H1 (cell line): ENCODE data around the gene MAP3K3. TPM values are rescaled to one million over a fixed set of nuclear protein-coding genes. Genes with fewer than 3 reads are reported as not detected.

Source experiments
- ASH2L ChIP-seq: fragments of 200-600, 300-600 bp; sonication (generic); IDR thresholded peaks from one replicate; pipeline ENCODE4 v1.7.1; 2017; ENCODE audit warnings: low read length
- CEBPB ChIP-seq: IDR thresholded peaks from 2 replicates; pipeline ENCODE4 v1.6.1; 2012; ENCODE audit warnings: low read depth, low read length
- CHD2 ChIP-seq: IDR thresholded peaks from 2 replicates; pipeline ENCODE4 v1.6.1; 2012; ENCODE audit warnings: low read length, improper control_type of control experiment
- GABPA ChIP-seq: IDR thresholded peaks from 2 replicates; pipeline ENCODE4 v1.6.1; 2011; ENCODE audit warnings: mild to moderate bottlenecking, low read length, moderate library complexity, borderline replicate concordance; ENCODE audit not compliant: insufficient read depth
- JUND ChIP-seq: IDR thresholded peaks from 2 replicates; pipeline ENCODE4 v1.6.1; 2011; ENCODE audit warnings: mild to moderate bottlenecking, improper control_type of control experiment, low read length
- KDM1A ChIP-seq: fragments of 200-600, 300-600 bp; sonication (generic); IDR thresholded peaks from 2 replicates; pipeline ENCODE4 v1.7.1; 2016; ENCODE audit warnings: mild to moderate bottlenecking, low read length, borderline replicate concordance
- KDM4A ChIP-seq: IDR thresholded peaks from one replicate; pipeline ENCODE4 v1.7.1; 2012; ENCODE audit warnings: low read depth, mild to moderate bottlenecking, moderate library complexity, low read length, inconsistent platforms; ENCODE audit not compliant: severe bottlenecking
- KDM5A ChIP-seq: fragments of 200-600 bp; IDR thresholded peaks from 2 replicates; pipeline ENCODE4 v1.7.1; 2012; ENCODE audit warnings: mild to moderate bottlenecking, low read length, inconsistent platforms, mixed read lengths
- MAFK ChIP-seq: IDR thresholded peaks from 2 replicates; pipeline ENCODE4 v1.6.1; 2012; ENCODE audit warnings: low read depth, mild to moderate bottlenecking, improper control_type of control experiment, low read length
- NANOG ChIP-seq: IDR thresholded peaks from 2 replicates; pipeline ENCODE4 v1.6.1; 2011; ENCODE audit warnings: low read length, low read depth, mild to moderate bottlenecking, inconsistent platforms; ENCODE audit not compliant: insufficient read depth, poor library complexity, severe bottlenecking
- RBBP5 ChIP-seq: IDR thresholded peaks from 2 replicates; pipeline ENCODE4 v1.7.1; 2012; ENCODE audit warnings: low read depth, mild to moderate bottlenecking, inconsistent platforms, low read length, moderate library complexity, borderline replicate concordance
- RFX5 ChIP-seq: IDR thresholded peaks from 2 replicates; pipeline ENCODE4 v1.6.1; 2011; ENCODE audit warnings: low read depth, low read length, improper control_type of control experiment, borderline replicate concordance
- SAP30 ChIP-seq: fragments of 300-600 bp; sonication (generic); IDR thresholded peaks from 2 replicates; pipeline ENCODE4 v1.7.1; 2012; ENCODE audit warnings: low read length, moderate library complexity, mild to moderate bottlenecking, inconsistent platforms; ENCODE audit not compliant: insufficient read depth, insufficient replicate concordance
- TAF7 ChIP-seq: optimal IDR thresholded peaks from 2 replicates; pipeline ENCODE3; 2011; ENCODE audit warnings: low read depth, mild to moderate bottlenecking, inconsistent platforms, low read length, moderate library complexity, borderline replicate concordance
- TCF12 ChIP-seq: IDR thresholded peaks from 2 replicates; pipeline ENCODE4 v1.6.1; 2011; ENCODE audit warnings: low read depth, mild to moderate bottlenecking, low read length
- TEAD4 ChIP-seq: IDR thresholded peaks from 2 replicates; pipeline ENCODE4 v1.6.1; 2012; ENCODE audit warnings: low read depth, low read length, inconsistent platforms, mixed read lengths
- polyA plus RNA-seq, 7 experiments: library from polyadenylated mRNA; depleted of rRNA in 3 of 7; stranded (reverse) in 5 of 7; unstranded in 2 of 7; fragments of >200 nt in 5 of 7; fragments of 200-250 nt in 2 of 7; gene quantifications; 1 replicate in 5 of 7; 2 replicates in 1 of 7; 4 replicates in 1 of 7; pipeline versions ENCODE4 v1.2.1 to v1.2.3, GENCODE V29; 2011 to 2013; ENCODE audit warnings: missing spikeins in 2 of 7, mixed read lengths in 2 of 7
- total RNA-seq: library from RNA; stranded (reverse); fragmentation: NEBNext Ultra II Directional; extraction: Animal tissue kit (Norgen Biotek cat#: 25700); gene quantifications from 2 replicates; pipeline ENCODE4 v1.2.1, GENCODE V29; 2021
- TF ChIP-seq, protein P1 (sequence below), 3 experiments: IDR thresholded peaks; 1 replicate in 2 of 3; 2 replicates in 1 of 3; pipeline versions ENCODE4 v1.5.1 to v1.6.1; 2011; ENCODE audit warnings: low read length in 3 of 3, mild to moderate bottlenecking in 3 of 3, inconsistent platforms in 2 of 3, low read depth in 1 of 3, moderate library complexity in 1 of 3; ENCODE audit not compliant: insufficient read depth in 1 of 3; ENCODE audit errors: control extremely low read depth in 1 of 3
- TF ChIP-seq, protein P2 (sequence below): IDR thresholded peaks from 2 replicates; pipeline ENCODE4 v1.6.1; 2012; ENCODE audit warnings: inconsistent platforms
- TF ChIP-seq, protein P3 (sequence below): IDR thresholded peaks from 2 replicates; pipeline ENCODE4 v1.6.1; 2011; ENCODE audit warnings: low read depth, mild to moderate bottlenecking, low read length; ENCODE audit not compliant: insufficient read depth

MAP3K3 gene
- total and polyA plus RNA-seq, 2 of the 8 experiments (the other 6 are each of a cell fraction or from before 2014, with no cell fraction given): 10.3 to 21.0 TPM

DNA sequence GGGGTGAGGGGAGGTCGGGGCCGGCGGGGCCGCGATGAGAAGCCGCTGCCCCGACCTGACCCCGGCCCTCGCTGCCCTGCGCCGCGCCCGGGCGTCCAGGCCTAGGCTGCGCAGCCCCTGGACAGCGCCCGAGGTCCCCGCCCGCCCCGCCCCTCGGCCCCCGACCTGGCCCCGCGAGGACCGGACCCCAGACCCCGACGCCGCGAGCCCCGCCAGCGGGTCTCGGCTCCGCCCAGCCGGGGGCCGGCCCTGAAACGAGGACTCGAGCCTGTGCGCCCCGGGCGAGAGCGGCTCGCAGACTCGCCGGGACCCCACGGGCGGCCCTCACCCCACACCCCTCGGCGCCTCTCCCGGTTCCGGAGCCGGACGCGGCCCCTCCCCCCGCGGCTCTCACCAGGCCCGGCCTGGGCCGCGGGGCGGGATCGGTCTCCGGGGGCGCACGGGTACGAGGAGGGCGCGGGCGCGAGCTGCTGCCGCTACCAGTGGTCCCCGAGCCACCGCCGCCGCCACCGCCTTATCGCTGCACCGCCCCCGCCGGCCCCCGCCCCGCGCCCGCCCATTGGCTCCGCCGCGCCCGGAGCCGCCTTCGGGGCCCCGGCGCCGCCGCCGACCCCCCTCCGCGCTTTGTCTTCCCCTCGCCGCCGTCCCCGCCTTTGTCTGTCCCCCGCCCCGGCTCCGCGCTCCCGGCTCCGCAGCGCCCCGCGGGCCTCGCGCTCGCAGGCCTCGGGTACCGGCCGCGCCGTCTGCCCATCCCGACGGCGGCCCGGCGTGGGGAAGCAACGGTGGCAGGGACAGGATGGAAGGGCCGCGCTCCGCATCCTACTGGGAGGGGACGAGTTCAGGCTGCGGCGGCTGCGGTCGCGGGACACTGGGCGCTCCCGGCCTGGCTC is 77.7 kb downstream of the MAP3K3 start, which contains the start of gene LIMD2 (continued):
- no peak for TF ChIP-seq SAP30
- TF ChIP-seq, protein P1, sequence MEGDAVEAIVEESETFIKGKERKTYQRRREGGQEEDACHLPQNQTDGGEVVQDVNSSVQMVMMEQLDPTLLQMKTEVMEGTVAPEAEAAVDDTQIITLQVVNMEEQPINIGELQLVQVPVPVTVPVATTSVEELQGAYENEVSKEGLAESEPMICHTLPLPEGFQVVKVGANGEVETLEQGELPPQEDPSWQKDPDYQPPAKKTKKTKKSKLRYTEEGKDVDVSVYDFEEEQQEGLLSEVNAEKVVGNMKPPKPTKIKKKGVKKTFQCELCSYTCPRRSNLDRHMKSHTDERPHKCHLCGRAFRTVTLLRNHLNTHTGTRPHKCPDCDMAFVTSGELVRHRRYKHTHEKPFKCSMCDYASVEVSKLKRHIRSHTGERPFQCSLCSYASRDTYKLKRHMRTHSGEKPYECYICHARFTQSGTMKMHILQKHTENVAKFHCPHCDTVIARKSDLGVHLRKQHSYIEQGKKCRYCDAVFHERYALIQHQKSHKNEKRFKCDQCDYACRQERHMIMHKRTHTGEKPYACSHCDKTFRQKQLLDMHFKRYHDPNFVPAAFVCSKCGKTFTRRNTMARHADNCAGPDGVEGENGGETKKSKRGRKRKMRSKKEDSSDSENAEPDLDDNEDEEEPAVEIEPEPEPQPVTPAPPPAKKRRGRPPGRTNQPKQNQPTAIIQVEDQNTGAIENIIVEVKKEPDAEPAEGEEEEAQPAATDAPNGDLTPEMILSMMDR (IDR thresholded peaks at IDR 0.05; ENCODE audit: control extremely low read depth in 1 of 3, insufficient read depth in 1 of 3, low read depth in 1 of 3, low read length in 3 of 3): no peak
- no peak for TF ChIP-seq TAF7
- peak; percentile 83 for TF ChIP-seq KDM4A
- TF ChIP-seq, protein P2, sequence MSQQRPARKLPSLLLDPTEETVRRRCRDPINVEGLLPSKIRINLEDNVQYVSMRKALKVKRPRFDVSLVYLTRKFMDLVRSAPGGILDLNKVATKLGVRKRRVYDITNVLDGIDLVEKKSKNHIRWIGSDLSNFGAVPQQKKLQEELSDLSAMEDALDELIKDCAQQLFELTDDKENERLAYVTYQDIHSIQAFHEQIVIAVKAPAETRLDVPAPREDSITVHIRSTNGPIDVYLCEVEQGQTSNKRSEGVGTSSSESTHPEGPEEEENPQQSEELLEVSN: no peak
- TF ChIP-seq, protein P3, sequence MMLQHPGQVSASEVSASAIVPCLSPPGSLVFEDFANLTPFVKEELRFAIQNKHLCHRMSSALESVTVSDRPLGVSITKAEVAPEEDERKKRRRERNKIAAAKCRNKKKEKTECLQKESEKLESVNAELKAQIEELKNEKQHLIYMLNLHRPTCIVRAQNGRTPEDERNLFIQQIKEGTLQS: no peak
- TF ChIP-seq NANOG: no peak
- no peak for TF ChIP-seq MAFK
- TF ChIP-seq KDM1A: no peak
- TF ChIP-seq CEBPB: no peak
- TF ChIP-seq TEAD4: no peak
- TF ChIP-seq JUND: no peak
- 0 out of 2 replicates have a peak, but pooled peaks have one; percentile 6 for TF ChIP-seq GABPA
- no peak for TF ChIP-seq KDM5A
- TF ChIP-seq CHD2: no peak
- no peak for TF ChIP-seq ASH2L
- TF ChIP-seq RBBP5: 0 out of 2 replicates have a peak, but pooled peaks have one; percentile 21
- no peak for TF ChIP-seq TCF12
- no peak for TF ChIP-seq RFX5
